ENCODE measurements around the gene PRDM16. TPM values are rescaled to one million over a fixed set of nuclear protein-coding genes. Genes with fewer than 3 reads are reported as not detected.

Gene PRDM16
- total RNA-seq, 1 donor = 6.5 TPM

DNA sequence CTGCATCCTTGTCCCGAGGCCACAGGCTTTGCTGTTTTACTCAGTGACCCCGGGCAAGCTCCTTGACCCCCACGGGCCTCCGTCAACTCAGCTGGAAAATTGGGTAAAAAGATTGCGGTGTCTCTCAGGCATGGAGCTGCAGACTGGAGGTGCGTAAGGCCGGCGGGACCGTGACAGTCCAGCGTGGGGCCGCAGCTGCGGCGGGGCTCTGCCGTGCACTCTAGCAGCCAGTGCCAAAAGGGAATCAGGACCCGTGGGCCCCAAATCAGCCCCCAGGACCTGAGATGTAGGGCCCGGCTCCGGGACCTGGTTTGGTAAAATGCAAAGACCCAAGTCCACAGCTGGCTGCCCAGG lies 158.3 kb downstream of the PRDM16 start:
- H3K36me3 ChIP-seq (ENCODE audit: insufficient read depth, low read length) = no peaks in the 10 kb centered on the region

DNA sequence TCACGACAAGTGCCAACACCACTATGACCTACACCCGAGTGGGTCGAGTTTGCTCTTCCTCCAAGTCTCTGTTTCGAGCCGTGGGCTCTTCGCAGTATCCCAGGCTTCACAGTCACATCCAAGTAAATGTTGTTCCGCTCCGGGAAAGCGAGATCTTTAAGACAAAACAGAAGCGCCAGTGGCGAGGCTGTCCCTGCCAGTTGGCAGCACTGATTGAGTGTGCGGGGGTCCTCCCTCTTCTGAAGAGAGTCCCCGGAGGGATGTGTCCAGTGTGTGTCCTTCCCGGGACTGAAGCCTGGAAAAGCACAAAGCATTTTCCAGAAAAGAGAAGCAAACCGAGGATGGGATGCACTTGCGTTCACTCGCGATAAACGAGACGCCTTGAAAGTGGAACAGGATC lies 158.9 kb downstream of the PRDM16 start:
- Histone ChIP-seq H2AFZ (ENCODE audit: low read length) (no peak overlapping the region), H3K4me1 (ENCODE audit: insufficient read depth, low read length) (no peaks in the 10 kb centered on the region), H3K36me3 (ENCODE audit: insufficient read depth, low read length) (no peaks in the 10 kb centered on the region), H3K79me2 (ENCODE audit: insufficient read depth, low read length) (no peaks in the 10 kb centered on the region), H3K4me3 (ENCODE audit: insufficient read depth, low read length) (no peak overlapping the region), H4K20me1 (ENCODE audit: insufficient read depth, low read length) (peaks cover 3% of the 10 kb centered on the region), H3K4me2 (ENCODE audit: insufficient read depth, low read length) (no peak overlapping the region), H3K27ac (ENCODE audit: low read depth, low read length) (no peak overlapping the region), H3K27me3 (ENCODE audit: insufficient read depth, low read length) (peaks cover 4% of the 10 kb centered on the region), H3K9me3 (ENCODE audit: low read depth, low read length) (no peaks in the 10 kb centered on the region)
- DNase-seq (ENCODE audit: insufficient read length, low spot score, missing footprints) = no peak
- TF ChIP-seq CTCF (IDR thresholded peaks at IDR 0.05; ENCODE audit: extremely low read depth, low read depth, low read length) = no peak

More for the DNA sequence above, 158.3 kb downstream of the PRDM16 start:
- peak; percentile 87 for DNase-seq (ENCODE audit: insufficient read length, low spot score, missing footprints)
- Histone ChIP-seq H3K4me2 (ENCODE audit: insufficient read depth, low read length) (no peak overlapping the region), H3K9me3 (ENCODE audit: low read depth, low read length) (no peaks in the 10 kb centered on the region), H2AFZ (ENCODE audit: low read length) (no peak overlapping the region), H4K20me1 (ENCODE audit: insufficient read depth, low read length) (peaks cover 3% of the 10 kb centered on the region), H3K27ac (ENCODE audit: low read depth, low read length) (no peak overlapping the region), H3K4me1 (ENCODE audit: insufficient read depth, low read length) (no peaks in the 10 kb centered on the region), H3K27me3 (ENCODE audit: insufficient read depth, low read length) (peaks cover 4% of the 10 kb centered on the region), H3K79me2 (ENCODE audit: insufficient read depth, low read length) (no peaks in the 10 kb centered on the region), H3K4me3 (ENCODE audit: insufficient read depth, low read length) (no peak overlapping the region)
- TF ChIP-seq CTCF (IDR thresholded peaks at IDR 0.05; ENCODE audit: extremely low read depth, low read depth, low read length) = no peak

DNA sequence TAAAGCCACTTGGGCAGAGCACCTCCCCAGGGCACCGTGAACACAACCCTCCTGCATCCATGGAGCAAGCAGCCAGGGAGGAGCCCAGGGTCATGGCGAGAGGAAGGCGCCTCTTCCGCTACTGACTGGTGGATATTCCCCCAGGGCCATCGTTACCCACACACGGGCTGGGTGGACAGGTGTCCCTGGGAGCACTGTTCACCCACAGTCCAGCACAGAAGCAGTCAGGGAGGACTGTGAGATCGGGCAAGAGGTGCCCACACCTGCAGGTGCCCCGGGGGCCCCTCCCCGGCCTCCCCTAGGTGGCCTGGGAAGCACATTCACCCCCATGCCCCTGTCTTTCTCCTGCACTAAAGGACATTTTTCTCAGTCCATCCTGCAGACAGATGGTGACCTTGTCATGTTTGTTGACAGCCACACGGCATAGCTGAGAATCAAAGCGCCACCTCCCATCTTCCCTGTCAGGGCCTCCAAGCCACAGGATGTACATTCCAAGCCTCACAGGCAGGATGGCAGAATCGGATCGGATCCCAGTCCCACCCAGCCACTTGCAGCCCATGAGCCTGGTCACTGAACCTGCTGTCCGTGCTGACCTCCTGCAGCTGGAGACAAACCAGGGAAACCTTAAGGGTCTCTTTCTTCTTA lies 160.2 kb downstream of the PRDM16 start:
- no peak overlapping the region for H3K4me3 ChIP-seq (ENCODE audit: insufficient read depth, low read length)
- no peak overlapping the region for H3K4me2 ChIP-seq (ENCODE audit: insufficient read depth, low read length)
- DNase-seq (ENCODE audit: insufficient read length, low spot score, missing footprints) = no peak
- no peak for TF ChIP-seq CTCF (IDR thresholded peaks at IDR 0.05; ENCODE audit: extremely low read depth, low read depth, low read length)
- H3K36me3 ChIP-seq (ENCODE audit: insufficient read depth, low read length) = no peaks in the 10 kb centered on the region
- no peaks in the 10 kb centered on the region for H3K79me2 ChIP-seq (ENCODE audit: insufficient read depth, low read length)
- H3K27ac ChIP-seq (ENCODE audit: low read depth, low read length) = no peak overlapping the region
- H4K20me1 ChIP-seq (ENCODE audit: insufficient read depth, low read length) = peaks cover 3% of the 10 kb centered on the region
- H2AFZ ChIP-seq (ENCODE audit: low read length) = no peak overlapping the region
- H3K9me3 ChIP-seq (ENCODE audit: low read depth, low read length) = no peaks in the 10 kb centered on the region
- peaks cover 4% of the 10 kb centered on the region for H3K27me3 ChIP-seq (ENCODE audit: insufficient read depth, low read length)
- H3K4me1 ChIP-seq (ENCODE audit: insufficient read depth, low read length) = no peaks in the 10 kb centered on the region

GRCh38 chr1:3230553-3230952 lies 161.6 kb downstream of the PRDM16 start:
- H3K9me3 ChIP-seq (ENCODE audit: low read depth, low read length) = no peaks in the 10 kb centered on the region
- no peaks in the 10 kb centered on the region for H3K79me2 ChIP-seq (ENCODE audit: insufficient read depth, low read length)
- no peak for TF ChIP-seq CTCF (IDR thresholded peaks at IDR 0.05; ENCODE audit: extremely low read depth, low read depth, low read length)
- no peaks in the 10 kb centered on the region for H3K27me3 ChIP-seq (ENCODE audit: insufficient read depth, low read length)
- no peak overlapping the region for H2AFZ ChIP-seq (ENCODE audit: low read length)
- H4K20me1 ChIP-seq (ENCODE audit: insufficient read depth, low read length) = peaks cover 3% of the 10 kb centered on the region
- H3K4me2 ChIP-seq (ENCODE audit: insufficient read depth, low read length) = no peak overlapping the region
- H3K4me3 ChIP-seq (ENCODE audit: insufficient read depth, low read length) = no peak overlapping the region
- no peaks in the 10 kb centered on the region for H3K36me3 ChIP-seq (ENCODE audit: insufficient read depth, low read length)
- no peaks in the 10 kb centered on the region for H3K4me1 ChIP-seq (ENCODE audit: insufficient read depth, low read length)
- H3K27ac ChIP-seq (ENCODE audit: low read depth, low read length) = no peak overlapping the region
- no peak for DNase-seq (ENCODE audit: insufficient read length, low spot score, missing footprints)

Data from osteoblast (primary cell).